Stimulated activated CD4-positive, alpha-beta T cell treated with anti-CD3 and anti-CD28 coated beads, Interleukin-15, amount 100 ng/mL, for 24 hours (primary cell): Measurements from ENCODE around the gene SYNPO2.

Experiments
- DNase-seq: peaks from one replicate; pipeline ENCODE4 v3.0.0-alpha.2; 2020

SYNPO2 gene

DNA sequence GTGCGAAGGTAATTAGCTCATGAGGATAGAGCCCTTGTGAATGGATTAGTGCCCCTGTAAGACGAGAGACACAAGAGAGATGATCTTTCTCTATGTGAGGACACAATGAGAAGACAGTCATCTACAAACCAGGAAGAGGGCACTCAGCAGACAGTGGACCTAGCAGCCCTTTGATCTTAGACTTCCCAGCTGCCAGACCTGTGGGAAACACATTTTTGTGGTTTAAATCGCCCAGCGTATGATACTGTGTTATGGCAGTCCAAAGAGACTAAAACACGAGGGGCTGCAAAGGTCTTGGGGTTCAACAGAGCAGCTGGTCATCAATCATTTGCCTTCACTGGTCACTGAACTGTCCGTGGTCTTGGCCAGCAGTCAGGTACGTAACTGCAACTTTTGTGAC, 9.2 kb upstream of the SYNPO2 start:
- no peak for DNase-seq

DNA sequence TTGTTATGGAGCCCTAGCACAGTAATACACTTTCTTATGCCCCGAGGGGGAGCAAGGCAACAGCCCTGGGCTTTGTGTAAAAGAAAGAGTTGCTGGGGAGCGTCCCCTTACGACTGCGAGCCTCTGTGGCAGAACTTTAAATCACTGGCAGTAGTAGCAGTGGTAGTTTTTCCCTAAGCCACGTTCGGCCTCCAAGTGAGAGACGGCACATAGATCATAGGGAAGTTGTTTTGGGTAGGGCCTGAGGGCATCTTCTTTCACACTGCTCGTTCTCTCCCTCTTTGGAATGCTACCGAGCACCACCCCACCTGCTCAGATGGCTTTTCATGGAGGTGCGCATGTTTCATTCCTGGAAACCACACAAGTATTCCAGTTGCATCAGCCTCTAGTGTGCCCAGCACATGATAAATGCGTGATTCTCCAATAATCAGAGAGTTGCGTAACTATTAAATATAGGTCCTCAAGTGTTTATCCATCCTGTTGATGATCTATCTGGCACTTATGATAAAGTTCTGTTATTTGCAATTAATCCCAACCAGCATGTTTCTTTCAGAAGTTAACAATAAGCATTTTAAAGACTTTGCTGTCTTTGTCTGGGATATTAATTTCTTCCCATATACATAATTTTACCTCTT, 7.0 kb upstream of the SYNPO2 start:
- no peak for DNase-seq

DNA sequence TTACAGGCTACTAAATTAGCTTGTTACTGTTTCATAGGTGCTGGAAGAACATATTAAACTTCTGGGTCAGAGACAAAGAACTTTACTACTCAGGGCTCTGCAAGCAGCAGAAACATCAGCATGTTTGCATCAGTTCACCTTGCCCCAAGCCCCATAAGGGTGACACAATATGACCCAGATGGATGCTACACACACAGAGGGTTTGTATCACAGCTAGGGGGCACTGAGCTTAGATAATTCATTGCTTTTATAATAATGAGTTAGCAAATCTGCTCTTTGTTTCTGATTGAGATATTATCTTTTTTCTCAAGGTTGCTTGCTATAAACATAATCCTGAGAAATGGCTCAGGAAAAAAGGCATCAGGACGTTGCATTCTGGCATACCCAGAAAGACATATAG, 4.8 kb upstream of the SYNPO2 start:
- DNase-seq, result no peak

DNA sequence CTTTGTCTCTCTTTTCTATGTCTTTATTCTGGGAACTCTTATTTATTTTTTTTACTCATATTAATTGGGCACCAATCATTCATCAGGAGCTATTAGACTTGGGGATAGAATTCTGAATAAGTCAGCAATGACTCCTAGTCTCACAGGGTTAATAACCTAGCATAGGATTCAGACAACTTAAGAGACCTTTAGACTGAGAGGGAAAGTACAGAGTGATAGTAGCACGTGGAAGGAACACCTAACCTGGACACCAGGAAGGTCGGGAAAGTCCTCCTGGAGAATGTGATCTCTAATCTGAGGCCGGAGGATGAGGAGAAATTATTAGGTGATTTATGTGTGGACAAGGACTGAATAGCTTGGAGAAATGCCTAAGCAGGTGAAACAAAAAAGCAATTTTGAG, 3.9 kb upstream of the SYNPO2 start:
- DNase-seq, result no peak

DNA sequence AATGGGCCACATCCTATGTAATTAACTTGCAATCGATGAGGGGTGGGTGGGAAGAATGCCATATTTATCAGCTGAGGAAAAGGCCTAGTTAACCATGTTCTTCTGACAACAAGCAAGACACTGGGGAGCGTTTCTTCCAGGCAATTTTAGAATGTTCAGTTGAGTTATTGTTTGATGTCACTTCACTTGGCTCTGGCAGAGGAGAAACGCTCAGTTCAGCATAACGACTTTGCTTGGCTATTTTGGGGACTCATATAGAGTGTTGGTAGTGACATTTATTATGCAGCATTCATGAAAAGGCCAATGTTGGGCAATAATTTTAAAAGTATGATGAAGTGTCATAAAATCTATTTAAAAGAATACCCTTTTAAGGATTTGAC, 648 bp downstream of the SYNPO2 start:
- DNase-seq, result no peak

DNA sequence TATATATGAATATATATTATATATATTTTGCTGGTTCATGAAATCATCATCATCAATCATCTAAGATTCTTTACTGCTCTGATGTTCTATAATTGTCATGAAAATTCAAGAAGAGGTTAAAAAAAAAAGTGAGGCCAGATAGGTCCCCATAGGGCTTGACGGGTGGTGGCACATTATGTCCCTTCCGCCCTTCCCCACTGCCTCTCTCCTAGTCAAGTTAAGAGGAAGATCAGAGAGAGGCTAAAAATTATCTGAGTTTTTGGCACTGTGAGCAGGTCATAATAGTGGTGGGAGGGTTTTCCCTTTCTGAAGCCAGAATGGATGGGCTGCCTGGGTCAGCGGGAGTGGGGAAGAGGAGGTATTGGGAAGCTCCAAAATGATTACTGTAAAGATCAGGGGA, 5.4 kb downstream of the SYNPO2 start:
- no peak for DNase-seq

DNA sequence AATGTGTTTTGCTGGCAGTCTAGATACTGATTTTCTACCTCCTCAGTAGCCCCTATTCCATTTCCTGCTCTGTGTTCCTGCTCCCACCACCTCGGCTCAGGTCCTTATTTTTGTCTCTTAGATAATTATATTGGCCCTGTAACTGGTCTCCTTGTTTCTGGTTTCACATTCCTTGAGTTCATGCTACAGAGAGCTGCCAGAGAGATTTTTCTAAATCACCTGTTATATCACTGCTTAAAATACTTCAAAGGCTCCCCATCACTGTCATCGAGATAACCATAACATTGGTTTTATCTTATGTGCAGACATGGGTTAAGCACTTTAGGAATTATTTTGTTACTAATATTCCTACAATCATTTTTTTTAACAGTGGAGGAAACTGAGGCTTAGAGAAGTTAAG, 9.6 kb downstream of the SYNPO2 start:
- DNase-seq, result no peak

DNA sequence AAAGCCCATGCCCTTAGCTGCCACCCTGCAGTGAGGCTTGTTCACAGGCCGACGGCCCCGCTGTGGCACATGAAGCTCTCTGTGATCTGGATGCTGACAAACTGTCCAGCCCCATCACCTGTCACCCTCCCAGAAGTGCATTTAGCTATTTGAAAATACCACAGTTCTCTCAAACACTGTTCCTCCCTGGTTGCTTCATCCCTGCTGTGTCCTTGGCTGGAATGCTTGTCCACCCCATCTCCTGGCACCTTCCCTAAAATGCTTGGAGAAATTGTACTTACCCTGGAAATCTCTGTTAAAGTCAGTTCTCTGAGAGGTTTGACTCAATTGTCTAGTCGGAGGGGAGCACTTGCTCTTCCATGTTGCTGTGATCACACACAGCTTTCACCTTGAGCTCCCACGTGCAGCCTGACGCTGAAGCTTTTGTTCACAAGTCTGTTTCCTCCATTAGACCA, 10.1 kb downstream of the SYNPO2 start:
- no peak for DNase-seq

DNA sequence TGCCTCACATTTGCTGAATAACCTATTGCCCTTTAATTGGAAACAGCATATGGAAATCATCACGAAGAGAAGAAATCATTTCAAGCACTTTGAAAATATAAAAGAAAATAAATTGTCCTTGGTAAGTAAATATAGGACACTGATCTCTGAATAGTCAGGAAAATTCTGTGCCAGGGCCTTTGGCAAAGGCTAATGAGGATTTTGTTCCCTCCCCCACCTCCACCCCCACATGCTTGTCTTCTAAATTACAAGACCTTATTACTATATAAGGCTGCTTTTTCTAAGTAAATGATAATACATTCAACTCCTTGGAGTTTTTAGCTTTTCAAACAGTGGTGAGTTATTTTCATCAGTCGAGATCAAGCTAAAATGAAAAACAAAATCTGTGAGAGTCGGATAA, 15.8 kb downstream of the SYNPO2 start:
- DNase-seq, result no peak

DNA sequence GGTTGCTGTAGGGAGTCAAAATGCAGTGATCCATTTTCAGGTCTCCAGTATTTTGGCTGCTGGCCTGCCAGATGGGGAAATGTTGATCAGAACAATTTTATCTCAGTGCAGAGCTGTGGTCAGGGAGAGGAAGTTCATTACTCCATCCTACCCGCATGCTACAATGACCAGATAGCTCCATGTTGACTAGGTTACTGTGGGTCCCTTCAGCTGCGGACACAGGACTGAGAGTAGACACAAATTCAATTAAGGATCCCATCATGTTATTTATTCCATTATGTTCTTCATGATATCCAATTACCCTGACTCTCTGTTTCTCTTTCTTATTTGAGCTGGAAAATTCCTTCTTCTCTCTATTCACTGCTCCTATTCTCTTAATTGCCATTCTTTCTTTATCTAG, 16.3 kb downstream of the SYNPO2 start:
- no peak for DNase-seq

DNA sequence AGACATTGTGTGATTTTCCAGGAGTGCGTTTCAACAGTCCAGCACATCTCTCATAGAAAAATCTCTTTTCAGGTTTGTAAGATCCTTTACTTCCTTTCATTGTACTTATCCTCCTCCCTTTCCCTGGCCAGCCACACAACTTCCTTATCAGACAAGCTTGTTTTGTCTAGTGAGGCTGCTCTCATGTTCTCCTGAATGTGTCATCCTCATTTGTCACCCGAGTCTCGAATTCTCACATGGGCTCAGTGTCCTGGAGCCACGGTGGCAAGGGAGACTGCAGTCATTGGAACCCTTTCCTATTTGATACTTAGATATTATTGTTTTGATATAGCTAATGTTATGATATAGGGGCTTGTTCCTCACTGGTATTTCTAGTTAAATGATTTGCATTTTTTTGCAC, 16.9 kb downstream of the SYNPO2 start:
- no peak for DNase-seq

DNA sequence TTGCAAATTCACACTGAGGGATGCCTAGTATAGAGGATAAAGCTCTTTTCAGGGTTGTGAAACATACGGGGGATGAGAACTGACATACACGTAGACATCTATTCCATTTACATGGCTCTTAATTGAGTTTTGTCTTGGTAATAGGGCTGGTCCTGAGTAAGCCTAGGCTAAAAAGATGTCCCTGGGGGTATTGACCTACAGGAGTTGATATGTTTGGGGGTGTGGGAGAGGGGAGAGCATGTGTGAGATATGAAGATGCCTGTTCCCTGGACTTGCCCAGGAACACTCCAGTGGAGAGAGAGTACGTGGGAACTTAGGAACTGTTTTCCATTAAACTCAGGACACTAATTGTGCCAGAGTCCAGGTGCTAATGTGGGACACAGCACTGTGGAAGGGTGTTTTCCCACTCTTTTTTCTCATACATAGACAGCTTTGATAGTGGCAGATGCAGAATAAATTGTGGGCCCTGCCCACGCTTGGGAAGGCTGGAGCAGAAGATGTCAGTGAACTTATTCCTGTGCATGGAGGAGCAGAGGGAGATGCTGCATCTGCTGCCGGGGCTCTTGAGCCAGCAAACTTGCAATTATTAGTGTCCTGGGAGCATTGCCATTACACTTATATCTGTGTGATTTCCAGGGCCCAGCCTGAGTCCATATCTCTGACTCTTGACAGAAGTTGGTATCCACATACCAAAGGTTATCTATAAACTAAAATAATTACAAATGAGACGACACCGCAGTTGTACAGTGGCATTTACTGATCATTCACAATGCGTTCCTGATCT, 20.7 kb downstream of the SYNPO2 start:
- no peak for DNase-seq

DNA sequence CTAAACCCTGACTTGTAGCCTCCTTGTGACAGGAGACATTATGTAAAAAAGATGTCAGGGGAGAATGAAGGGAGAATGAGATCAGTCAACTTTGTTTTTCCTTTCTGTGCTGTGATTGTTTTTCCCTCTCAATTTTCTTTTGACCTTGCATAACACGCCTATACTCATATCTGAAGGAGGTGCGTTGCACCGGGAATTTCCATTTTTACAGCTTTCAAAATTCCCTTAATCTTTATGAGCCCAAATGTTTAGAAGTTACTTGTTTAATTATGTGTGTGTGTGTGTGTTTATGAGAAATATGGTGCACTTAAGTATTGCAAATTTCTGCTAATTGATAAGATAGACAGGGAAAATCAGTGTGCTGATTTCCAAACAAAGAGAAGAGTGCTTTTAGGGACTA, 21.6 kb downstream of the SYNPO2 start:
- no peak for DNase-seq

DNA sequence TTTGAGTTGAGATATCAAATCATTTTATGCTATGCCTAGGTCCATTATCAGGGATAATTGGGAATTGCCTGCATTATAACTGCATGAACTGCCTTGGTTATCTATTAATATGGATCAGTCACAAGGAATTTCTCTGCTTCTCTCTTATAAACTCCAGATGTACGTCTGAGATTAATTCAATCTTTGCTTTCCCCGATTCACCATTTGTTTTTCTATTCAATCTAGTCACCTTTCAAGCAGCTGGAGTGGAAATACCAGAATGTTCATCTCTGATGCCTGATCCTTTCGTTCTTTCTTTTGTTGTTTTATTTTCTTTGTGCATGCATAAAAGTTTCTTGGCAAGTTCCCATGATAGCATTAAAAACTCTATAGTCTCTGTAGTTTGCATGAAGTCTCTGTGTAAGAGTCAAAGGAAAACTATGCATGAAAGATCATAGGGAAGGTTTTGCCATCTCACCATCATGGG, 22.6 kb downstream of the SYNPO2 start:
- DNase-seq, result no peak

DNA sequence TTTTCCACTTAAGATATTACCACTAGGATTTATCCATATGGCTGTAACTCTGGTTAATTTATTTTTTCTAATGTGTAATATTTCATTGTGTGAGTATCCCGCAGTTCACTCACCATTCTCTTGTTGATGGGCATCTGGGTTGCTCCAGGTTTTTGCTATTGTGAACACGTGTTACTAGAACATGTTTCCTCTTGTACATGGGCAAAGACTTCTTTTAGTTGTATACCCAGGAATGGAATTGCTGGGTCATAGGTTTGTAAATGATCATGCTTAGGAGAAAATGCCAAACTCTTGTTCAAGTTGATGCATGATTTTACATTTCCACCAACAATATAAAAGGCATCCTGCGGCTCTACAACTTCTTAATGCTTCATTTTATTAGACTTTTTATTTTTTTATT, 26.8 kb downstream of the SYNPO2 start:
- no peak for DNase-seq

DNA sequence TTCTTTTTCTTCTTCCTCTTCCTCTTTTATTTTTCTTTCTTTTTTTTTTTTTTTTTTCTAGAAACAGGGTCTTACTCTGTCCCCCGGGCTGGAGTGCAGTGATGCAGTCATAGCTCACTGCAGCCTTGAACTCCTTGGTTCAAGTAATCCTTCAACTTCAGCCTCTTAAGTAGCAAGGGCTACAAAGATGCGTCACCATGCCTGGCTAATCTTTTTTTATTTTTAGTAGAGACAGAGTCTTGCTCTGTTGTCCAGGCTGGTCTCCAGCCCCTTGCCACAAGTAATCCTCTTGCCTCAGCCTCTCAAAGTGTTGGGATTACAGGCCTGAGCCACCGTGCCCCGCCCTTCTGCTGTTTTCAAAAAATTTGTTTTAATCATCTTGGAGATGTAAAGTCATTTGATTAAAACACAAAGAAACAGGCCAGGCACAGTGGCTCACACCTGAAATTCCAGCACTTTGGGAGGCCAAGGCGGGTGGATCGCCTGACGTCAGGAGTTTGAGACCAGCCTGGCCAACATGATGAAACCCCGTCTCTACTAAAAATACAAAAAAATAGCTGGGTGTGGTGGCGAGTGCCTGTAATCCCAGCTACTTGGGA, 28.1 kb downstream of the SYNPO2 start:
- no peak for DNase-seq

DNA sequence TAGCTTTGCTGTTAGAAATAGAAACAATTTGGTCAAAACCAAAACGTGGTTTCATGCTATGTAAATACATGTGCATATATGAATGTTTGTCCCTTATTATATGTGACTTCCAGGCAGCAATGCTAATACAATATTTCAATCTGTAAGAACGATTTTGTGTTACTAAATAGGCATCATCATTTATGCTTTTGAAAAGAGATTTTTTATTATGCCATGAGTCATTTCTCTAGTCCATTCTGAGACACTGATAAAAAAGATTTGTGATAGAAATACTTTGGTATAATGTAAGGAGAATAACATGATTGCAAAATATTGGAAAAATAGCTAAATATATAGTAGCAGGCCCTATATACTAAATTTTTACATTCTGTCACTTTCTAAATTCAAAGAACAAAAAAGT, 28.9 kb downstream of the SYNPO2 start:
- no peak for DNase-seq

DNA sequence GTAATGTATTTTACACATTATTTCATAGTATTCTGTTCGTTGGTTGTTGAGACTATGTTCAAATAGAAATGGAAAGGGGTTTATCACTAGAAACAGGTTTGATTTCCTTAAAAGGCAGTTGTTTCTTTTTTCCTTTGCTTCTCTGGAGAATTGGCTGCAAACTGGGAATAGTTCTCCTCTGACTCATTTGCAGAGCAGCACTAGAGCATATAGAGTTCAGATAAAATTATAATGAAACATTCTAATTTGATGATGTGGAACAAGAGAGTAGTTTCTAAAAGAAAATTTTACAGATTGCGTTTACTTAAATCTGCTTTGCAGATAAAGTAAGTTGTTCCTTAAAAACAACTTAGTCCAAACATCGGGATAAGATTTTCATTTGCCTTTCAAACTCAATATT, 29.7 kb downstream of the SYNPO2 start:
- no peak for DNase-seq

DNA sequence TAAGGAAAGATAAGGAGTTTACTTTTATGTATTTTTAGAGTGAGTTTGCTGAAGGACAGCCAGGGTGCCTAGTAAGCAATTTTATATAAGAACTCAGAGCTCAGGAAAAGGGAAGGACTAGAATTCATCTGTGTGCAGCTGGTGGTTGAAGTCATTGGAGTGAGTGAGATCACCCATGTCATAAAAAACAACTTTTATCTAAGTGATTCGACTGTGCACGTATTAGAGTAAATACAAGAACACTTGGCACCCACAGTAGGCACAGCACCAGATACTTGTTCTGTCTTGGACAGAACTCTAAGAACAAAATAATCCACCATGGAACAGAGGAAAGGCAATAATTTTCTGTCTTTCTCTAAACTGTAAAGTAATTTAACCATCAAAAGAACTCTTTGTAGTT, 31.6 kb downstream of the SYNPO2 start:
- DNase-seq, result no peak

DNA sequence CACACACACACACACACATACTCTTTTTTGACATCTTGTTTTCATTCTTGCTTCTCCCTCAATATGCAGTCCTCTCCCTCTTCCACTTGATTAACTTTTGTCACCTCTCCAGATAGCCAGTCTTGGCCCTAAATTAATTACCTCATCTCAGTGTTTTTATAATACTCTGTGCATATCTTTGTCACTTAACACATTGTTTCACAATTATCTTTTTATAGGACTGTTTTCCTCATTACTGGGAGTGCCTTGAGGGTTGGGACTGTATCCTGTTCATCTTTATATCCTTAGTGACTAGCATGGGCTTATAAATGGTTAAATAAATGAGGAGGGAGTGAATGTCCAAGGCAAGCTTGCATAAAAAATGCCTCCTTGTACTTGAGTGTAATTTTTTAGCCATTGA, 33.1 kb downstream of the SYNPO2 start:
- DNase-seq, result no peak

DNA sequence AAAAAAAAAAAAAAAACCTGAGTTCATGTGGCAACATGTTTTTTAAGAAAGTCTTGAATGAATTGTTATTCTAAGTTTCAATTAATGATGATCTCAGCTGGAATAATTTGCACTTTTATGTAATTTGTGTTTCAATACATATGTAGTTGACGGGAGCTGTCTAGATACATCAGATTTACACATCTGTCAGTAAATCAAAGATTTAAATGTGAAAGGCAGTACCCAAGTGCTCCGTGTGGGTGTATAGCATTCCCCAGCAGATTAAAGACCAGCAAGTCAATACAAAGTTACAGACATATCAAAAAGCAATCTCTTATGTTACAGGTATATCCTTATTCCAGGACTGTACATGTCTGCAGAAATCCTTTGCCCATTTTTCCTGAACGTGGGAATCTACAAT, 35.2 kb downstream of the SYNPO2 start:
- DNase-seq, result no peak

DNA sequence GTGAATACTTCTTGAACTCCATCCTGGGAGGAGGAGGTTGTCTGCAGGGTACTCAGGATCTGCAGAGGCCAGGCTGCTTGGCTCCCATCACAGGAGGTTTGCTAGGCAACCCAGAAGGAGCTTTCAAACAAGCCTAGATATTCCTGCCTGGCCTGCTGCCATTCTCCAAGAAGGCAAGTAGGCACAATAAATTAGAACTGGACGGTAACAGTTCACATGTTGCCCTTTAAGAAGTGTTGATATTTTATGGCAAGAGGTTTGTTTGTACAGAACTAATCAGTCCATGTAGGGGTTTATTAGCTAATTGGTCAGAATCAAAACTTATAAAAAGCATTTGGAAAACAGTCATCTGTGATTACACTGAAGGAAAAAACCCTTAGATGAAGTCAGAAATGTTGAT, 39.3 kb downstream of the SYNPO2 start:
- no peak for DNase-seq

DNA sequence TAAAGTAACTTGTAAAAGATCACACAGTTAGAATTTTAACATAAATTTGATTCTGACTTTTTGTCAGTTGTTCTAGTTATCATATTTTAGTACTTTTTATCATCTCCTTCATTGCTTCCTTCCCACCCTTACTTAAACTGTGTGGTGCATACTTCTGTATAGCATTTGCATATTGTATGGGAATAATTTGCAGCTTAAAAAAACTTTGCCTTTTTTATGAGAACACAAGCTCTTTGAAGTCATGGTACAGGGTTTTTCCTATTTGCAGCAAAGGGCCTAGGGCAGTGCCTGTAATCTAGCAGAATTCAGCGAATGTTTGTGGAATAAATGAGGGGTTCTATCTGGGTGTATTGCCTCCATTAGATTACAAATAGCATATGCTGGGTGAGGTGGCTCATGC, 41.6 kb downstream of the SYNPO2 start:
- DNase-seq, result no peak

DNA sequence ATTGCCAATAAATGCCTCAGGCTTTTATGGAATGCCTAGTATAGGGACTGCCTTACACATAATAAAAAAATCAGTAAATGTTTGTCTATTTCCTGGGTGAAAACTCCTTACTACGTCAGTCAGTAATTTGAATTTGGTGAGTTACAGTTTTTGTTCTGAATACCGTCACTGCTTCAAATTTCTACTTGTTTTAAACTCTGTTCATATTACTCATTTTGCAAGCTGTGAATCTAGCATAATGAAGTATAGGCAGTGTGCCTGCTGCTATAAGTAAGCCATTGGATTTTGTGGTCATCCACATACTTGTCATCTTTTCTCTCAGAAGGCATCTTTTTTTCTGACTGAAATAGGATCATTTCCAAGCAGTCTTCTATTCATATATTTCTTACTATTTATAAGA, 43.1 kb downstream of the SYNPO2 start:
- no peak for DNase-seq

DNA sequence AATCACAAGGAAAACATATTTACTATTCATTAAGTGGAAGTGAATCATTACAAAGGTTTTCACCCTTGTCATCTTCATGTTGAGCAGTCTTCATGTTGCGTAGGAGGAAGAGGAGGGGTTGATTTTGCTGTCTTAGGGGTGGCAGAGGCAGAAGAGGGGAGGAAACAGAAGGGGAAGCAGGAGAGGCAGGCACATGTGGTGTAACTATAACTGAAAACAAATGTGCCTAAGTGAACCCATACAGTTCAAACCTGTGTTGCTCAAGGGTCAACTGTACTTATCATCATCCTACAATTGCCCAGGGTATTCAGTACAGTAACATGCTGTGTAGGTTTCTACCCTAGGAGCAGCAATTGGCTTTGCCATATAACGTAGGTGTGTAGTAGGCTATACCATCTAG, 47.2 kb downstream of the SYNPO2 start:
- no peak for DNase-seq
